ENCODE data around the gene PRMT1.

PRMT1 gene

GRCh38 chr19:49651029-49651819 lies 25.8 kb upstream of the PRMT1 start:
- DNase-seq (ENCODE audit: extremely low spot score) = no peak
- ChIA-PET CTCF (no interaction called here), POLR2A (no interaction called here)
- no peak for TF ChIP-seq CTCF (IDR thresholded peaks at IDR 0.05; ENCODE audit: control extremely low read depth, extremely low read depth, low read depth, missing control alignments)

DNA sequence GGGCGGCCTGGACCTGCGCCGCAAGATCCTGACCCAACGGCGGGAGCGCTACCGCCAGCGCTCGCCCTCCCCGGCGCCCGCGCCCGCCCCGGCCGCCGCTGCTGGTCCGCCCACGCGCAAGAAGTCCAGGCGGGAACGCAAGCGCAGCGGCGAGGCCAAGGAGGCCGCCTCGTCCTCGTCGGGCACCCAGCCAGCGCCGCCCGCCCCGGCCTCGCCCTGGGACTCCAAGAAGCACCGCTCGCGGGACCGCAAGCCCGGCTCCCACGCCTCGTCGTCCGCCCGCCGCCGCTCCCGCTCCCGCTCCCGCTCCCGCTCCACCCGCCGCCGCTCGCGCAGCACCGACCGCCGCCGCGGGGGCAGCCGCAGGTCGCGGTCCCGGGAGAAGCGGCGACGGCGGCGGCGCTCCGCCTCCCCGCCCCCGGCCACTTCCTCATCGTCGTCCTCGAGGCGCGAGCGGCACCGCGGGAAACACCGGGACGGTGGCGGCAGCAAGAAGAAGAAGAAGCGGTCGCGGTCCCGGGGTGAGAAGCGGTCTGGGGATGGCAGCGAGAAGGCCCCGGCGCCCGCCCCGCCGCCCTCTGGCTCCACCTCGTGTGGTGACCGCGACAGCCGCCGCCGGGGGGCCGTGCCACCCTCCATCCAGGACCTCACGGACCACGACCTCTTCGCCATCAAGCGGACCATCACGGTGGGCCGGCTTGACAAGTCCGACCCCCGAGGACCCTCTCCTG lies 25.1 kb upstream of the PRMT1 start:
- TF ChIP-seq CTCF (IDR thresholded peaks at IDR 0.05; ENCODE audit: control extremely low read depth, extremely low read depth, low read depth, missing control alignments) = no peak
- no peak for DNase-seq (ENCODE audit: extremely low spot score)
- ChIA-PET CTCF (no interaction called here), POLR2A (no interaction called here)

GRCh38 chr19:49652551-49653465 lies 24.3 kb upstream of the PRMT1 start:
- TF ChIP-seq CTCF (IDR thresholded peaks at IDR 0.05; ENCODE audit: control extremely low read depth, extremely low read depth, low read depth, missing control alignments) = no peak
- POLR2A ChIA-PET = interaction anchor here (0.6 kb wide), 2 partner anchors 45 to 81 kb away, joined by 3 to 6 read pairs; no protein-coding TSS in a partner anchor
- no peak for DNase-seq (ENCODE audit: extremely low spot score)
- CTCF ChIA-PET = no interaction called here

DNA sequence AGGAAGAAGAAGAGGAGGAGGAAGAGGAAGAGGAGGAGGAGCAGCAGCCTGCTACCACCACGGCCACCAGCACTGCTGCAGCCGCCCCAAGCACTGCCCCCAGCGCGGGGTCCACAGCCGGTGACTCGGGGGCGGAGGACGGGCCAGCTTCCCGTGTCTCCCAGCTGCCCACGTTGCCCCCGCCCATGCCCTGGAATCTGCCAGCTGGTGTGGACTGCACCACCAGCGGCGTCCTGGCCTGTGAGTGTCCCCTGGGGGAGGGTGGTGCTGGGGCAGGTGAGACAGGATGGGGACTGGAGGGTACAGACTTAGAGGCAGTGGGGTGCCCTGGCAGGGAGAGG lies 23.6 kb upstream of the PRMT1 start:
- ChIA-PET POLR2A (interaction anchor here (0.6 to 1.6 kb wide), 3 partner anchors 13 to 81 kb away, joined by 3 to 6 read pairs (median 5); partner anchors contain the start of gene RRAS), CTCF (no interaction called here)
- no peak for TF ChIP-seq CTCF (IDR thresholded peaks at IDR 0.05; ENCODE audit: control extremely low read depth, extremely low read depth, low read depth, missing control alignments)
- DNase-seq (ENCODE audit: extremely low spot score) = no peak

DNA sequence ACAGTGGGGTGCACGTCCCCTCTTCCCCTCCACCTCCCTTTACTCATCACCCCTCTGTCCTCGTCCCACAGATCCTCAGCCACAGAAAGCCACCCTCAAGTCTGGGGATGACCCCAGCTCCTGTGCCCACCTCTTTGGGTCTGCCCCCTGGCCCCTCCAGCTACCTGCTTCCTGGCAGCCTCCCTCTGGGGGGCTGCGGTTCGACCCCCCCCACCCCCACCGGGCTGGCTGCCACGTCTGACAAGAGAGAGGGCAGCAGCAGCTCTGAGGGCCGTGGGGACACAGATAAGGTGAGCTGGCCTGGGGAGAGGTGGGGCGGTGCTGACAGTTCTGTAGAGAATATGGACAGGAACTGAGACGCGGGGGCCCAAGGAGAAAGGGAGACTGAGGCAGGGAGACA lies 22.5 kb upstream of the PRMT1 start:
- POLR2A ChIA-PET = interaction anchor here (1.6 kb wide), 1 partner anchor 14 kb away, joined by 5 read pairs; the partner anchor contains the start of gene RRAS

More for the DNA sequence above, 22.5 kb upstream of the PRMT1 start:
- CTCF ChIA-PET = interaction anchor here (1.0 to 5.2 kb wide), 2 partner anchors 13 to 18 kb away, joined by 3 to 30 read pairs; partner anchors contain the start of gene SCAF1
- no peak for TF ChIP-seq CTCF (IDR thresholded peaks at IDR 0.05; ENCODE audit: control extremely low read depth, extremely low read depth, low read depth, missing control alignments)
- DNase-seq (ENCODE audit: extremely low spot score) = no peak

Measured in GM10248 (cell line).